Measurements from ENCODE around the gene CA11. TPM values are rescaled to one million over a fixed set of nuclear protein-coding genes. Genes with fewer than 3 reads are reported as not detected.
A peak's percentile ranks its signal among the peaks of the same experiment; 100 is the strongest.

CA11 gene
- total RNA-seq, 4 donors from 2014 or later: 1.6 to 3.5 (median 2.6) TPM

DNA sequence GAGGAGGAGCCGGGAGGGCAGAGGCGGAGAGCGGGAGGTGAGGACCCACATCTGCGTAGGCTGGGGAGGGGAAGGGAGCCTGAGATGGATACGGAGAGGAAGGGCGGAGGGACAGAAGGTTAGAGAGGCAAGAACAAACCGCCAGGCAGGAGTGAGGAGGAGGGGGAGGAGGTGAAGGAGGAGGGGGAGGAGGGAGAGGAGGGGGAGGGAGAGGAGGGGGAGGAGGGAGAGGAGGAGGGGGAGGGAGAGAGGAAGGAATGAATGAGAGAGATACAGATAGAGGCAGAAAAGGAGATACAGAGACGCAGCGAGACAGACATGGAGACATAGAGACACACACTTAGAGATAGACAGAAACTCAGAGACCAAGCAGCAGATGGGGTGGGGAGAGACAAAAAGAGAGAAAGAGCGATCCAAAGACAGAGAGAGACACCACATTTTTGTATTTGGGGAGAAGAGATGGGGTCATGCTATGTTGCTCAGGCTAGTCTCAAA lies 782 bp upstream of the CA11 start:
- H3K4me3 ChIP-seq: peak overlapping the region; percentile 67 to 94 (median 82)
- in situ Hi-C loops (cut with MboI; ENCODE audit: low sequenced_read_pairs in 4 of 4): loop anchor here in 2 of 4 donors (5.0 to 25.0 kb wide), 3 partner anchors 91 to 196 kb away; partner anchors contain the start of genes IZUMO1 (in 2 of the 2) and RASIP1 (in 2 of the 2)
- H3K4me1 ChIP-seq: peaks cover 14 to 23% of the 10 kb centered on the region in 2 donors
- H3K9me3 ChIP-seq: no peaks in the 10 kb centered on the region
- H3K27ac ChIP-seq: peak overlapping the region; percentile 83 to 93 (median 90)
- no peak for ATAC-seq
- no peaks in the 10 kb centered on the region for H3K36me3 ChIP-seq
- intact Hi-C loops (cut with DNase I; ENCODE audit: low total_unique reads): loop anchor here (1.0 to 5.0 kb wide), 4 partner anchors 29 to 196 kb away; partner anchors contain the start of gene MAMSTR
- no peak for DNase-seq
- TF ChIP-seq POLR2A (IDR thresholded peaks at IDR 0.05) (no peak), CTCF (IDR thresholded peaks at IDR 0.05 in 4 of 5, conservative IDR thresholded peaks at IDR 0.05 in 1 of 5) (no peak)
- no peaks in the 10 kb centered on the region for H3K27me3 ChIP-seq

DNA sequence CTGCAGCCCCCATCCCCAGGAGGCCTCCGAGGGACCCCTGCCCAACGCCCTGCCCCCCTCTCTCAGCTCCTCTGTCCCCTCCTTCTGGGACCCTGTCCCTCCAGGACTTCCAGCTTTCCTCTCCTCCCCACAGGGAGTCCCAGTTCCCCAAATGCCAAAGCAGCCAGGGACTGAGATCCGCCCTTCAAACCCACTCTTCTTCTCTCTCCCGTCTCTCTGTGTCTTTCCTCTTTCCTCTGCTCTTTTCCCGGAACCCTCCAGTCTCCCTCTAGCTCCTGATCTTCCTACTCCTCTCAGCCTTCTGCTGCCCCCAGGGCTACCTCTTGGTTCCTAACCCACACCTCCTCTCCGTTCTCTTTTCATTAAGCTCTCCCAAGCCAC lies 377 bp downstream of the CA11 start:
- H3K36me3 ChIP-seq: no peaks in the 10 kb centered on the region
- peak overlapping the region; percentile 83 to 93 (median 90) for H3K27ac ChIP-seq
- H3K4me3 ChIP-seq: peak overlapping the region; percentile 67 to 94 (median 82)
- no peaks in the 10 kb centered on the region for H3K9me3 ChIP-seq
- no peaks in the 10 kb centered on the region for H3K27me3 ChIP-seq
- TF ChIP-seq CTCF (IDR thresholded peaks at IDR 0.05 in 4 of 5, conservative IDR thresholded peaks at IDR 0.05 in 1 of 5) (no peak), POLR2A (IDR thresholded peaks at IDR 0.05) (no peak)
- peaks cover 14 to 23% of the 10 kb centered on the region in 2 donors for H3K4me1 ChIP-seq
- peak; percentile 6 to 18 for ATAC-seq
- in situ Hi-C loops (cut with MboI; ENCODE audit: low sequenced_read_pairs in 4 of 4) (loop anchor here in 2 of 4 donors (5.0 to 25.0 kb wide), 3 partner anchors 92 to 197 kb away; partner anchors contain the start of genes IZUMO1 (in 2 of the 2) and RASIP1 (in 2 of the 2)), intact Hi-C loops (cut with DNase I; ENCODE audit: low total_unique reads) (loop anchor here (5.0 kb wide), 1 partner anchor 72 kb away; the partner anchor contains the start of gene MAMSTR)
- no peak for DNase-seq

- TF ChIP-seq POLR2A (IDR thresholded peaks at IDR 0.05): peak in 1 of 2 donors; percentile 25
- no peak for TF ChIP-seq CTCF (IDR thresholded peaks at IDR 0.05 in 4 of 5, conservative IDR thresholded peaks at IDR 0.05 in 1 of 5)
- intact Hi-C loops (cut with DNase I; ENCODE audit: low total_unique reads): loop anchor here (5.0 kb wide), 1 partner anchor 72 kb away; the partner anchor contains the start of gene MAMSTR
- in situ Hi-C loops (cut with MboI; ENCODE audit: low sequenced_read_pairs in 4 of 4): loop anchor here in 2 of 4 donors (5.0 to 25.0 kb wide), 3 partner anchors 92 to 197 kb away; partner anchors contain the start of genes IZUMO1 (in 2 of the 2) and RASIP1 (in 2 of the 2)
Measured at GRCh38 chr19:48644839-48645619, 958 bp downstream of the CA11 start.

GRCh38 chr19:48644355-48644754 lies 1.6 kb downstream of the CA11 start:
- peak overlapping the region in 3 of 4 donors; percentile 73 to 94 (median 92) for H3K4me3 ChIP-seq
- no peaks in the 10 kb centered on the region for H3K9me3 ChIP-seq
- in situ Hi-C loops (cut with MboI; ENCODE audit: low sequenced_read_pairs in 4 of 4) (loop anchor here in 2 of 4 donors (10.0 to 25.0 kb wide), 2 partner anchors 93 to 100 kb away; partner anchors contain the start of genes IZUMO1 (in 2 of the 2) and RASIP1 (in 2 of the 2)), intact Hi-C loops (cut with DNase I; ENCODE audit: low total_unique reads) (no loop called here)
- no peak overlapping the region for H3K27ac ChIP-seq
- H3K27me3 ChIP-seq: no peaks in the 10 kb centered on the region
- ATAC-seq (no peak), DNase-seq (no peak)
- no peaks in the 10 kb centered on the region for H3K36me3 ChIP-seq
- H3K4me1 ChIP-seq: peaks cover 14 to 23% of the 10 kb centered on the region in 2 donors
- no peak for TF ChIP-seq CTCF (IDR thresholded peaks at IDR 0.05 in 4 of 5, conservative IDR thresholded peaks at IDR 0.05 in 1 of 5)
- TF ChIP-seq POLR2A (IDR thresholded peaks at IDR 0.05): no peak

More at GRCh38 chr19:48644839-48645619, 958 bp downstream of the CA11 start:
- H3K27me3 ChIP-seq: no peaks in the 10 kb centered on the region
- H3K36me3 ChIP-seq: no peaks in the 10 kb centered on the region
- H3K27ac ChIP-seq: peak overlapping the region; percentile 83 to 93 (median 90)
- DNase-seq (peak; percentile 77 to 81), ATAC-seq (peak; percentile 74 to 76)
- peak overlapping the region; percentile 67 to 94 (median 82) for H3K4me3 ChIP-seq
- H3K4me1 ChIP-seq: peaks cover 14 to 23% of the 10 kb centered on the region in 2 donors
- no peaks in the 10 kb centered on the region for H3K9me3 ChIP-seq
